Natural killer cell (primary cell): ENCODE measurements around the gene DENND5B. TPM values are rescaled to one million over a fixed set of nuclear protein-coding genes. Genes with fewer than 3 reads are reported as not detected.

Experiments
- ATAC-seq, 3 donors: fragments of 150-1000 bp in 2 of 3; fragments of 200-7000 bp in 1 of 3; cut with Tn5 transposase; 1 replicate in 1 of 3; 2 replicates in 2 of 3; pipeline ENCODE4 v1.10.0; 2021; ENCODE audit warnings: mild to moderate bottlenecking in 2 of 3, moderate library complexity in 2 of 3
- DNase-seq, 2 donors: peaks; one replicate each; pipeline versions ENCODE4 v3.0.0 to v3.0.0-alpha.2; 2013 to 2021; ENCODE audit warnings: mixed read lengths in 1 of 2
- H3K27ac ChIP-seq: one replicate; pipeline ENCODE4 v1.5.1; 2013; ENCODE audit warnings: mild to moderate bottlenecking, low read length
- H3K27me3 ChIP-seq: one replicate; pipeline ENCODE4 v1.6.1; 2013; ENCODE audit warnings: low read length; ENCODE audit not compliant: control insufficient read depth, insufficient read depth
- H3K36me3 ChIP-seq: one replicate; pipeline ENCODE4 v1.6.1; 2013; ENCODE audit warnings: low read length; ENCODE audit not compliant: control insufficient read depth, insufficient read depth
- H3K4me1 ChIP-seq: one replicate; pipeline ENCODE4 v1.6.1; 2013; ENCODE audit warnings: low read length; ENCODE audit not compliant: control insufficient read depth, insufficient read depth
- H3K4me3 ChIP-seq: one replicate; pipeline ENCODE4 v1.5.1; 2013; ENCODE audit warnings: low read length
- H3K9me3 ChIP-seq: one replicate; pipeline ENCODE4 v1.6.1; 2013; ENCODE audit warnings: low read length; ENCODE audit not compliant: control insufficient read depth, insufficient read depth
- H3K27ac Mint-ChIP-seq, 2 donors: one replicate each; pipeline ENCODE4 v1.8.0; 2022; ENCODE audit warnings: mild to moderate bottlenecking in 2 of 2, mixed read lengths in 2 of 2, moderate library complexity in 1 of 2
- H3K27me3 Mint-ChIP-seq, 2 donors: one replicate each; pipeline ENCODE4 v1.8.0; 2022; ENCODE audit warnings: low read depth in 2 of 2, mixed read lengths in 2 of 2
- H3K36me3 Mint-ChIP-seq: one replicate; pipeline ENCODE4 v1.8.0; 2022; ENCODE audit warnings: mixed read lengths
- H3K4me1 Mint-ChIP-seq, 2 donors: one replicate each; pipeline ENCODE4 v1.8.0; 2022; ENCODE audit warnings: mixed read lengths in 2 of 2
- H3K4me3 Mint-ChIP-seq: one replicate; pipeline ENCODE4 v1.8.0; 2022; ENCODE audit warnings: mild to moderate bottlenecking, moderate library complexity, mixed read lengths
- H3K9me3 Mint-ChIP-seq, 2 donors: one replicate each; pipeline ENCODE4 v1.8.0; 2022; ENCODE audit warnings: mixed read lengths in 2 of 2
- WGBS: methylation state at CpG from one replicate; pipeline ENCODE4 v1.1.7; 2013; ENCODE audit warnings: missing lambda C conversion rate; ENCODE audit not compliant: insufficient coverage; 5-methylcytosine and 5-hydroxymethylcytosine counted together
- intact Hi-C: fragments of 100-400 bp; cut with micrococcal nuclease; formaldehyde crosslinking; loops from one replicate; pipeline ENCODE4 v1.14.2; 2022
- total RNA-seq, 4 donors: library from RNA; stranded (reverse); fragments of 120-200 nt in 1 of 4; gene quantifications; one replicate each; pipeline versions ENCODE4 v1.2.3 to v1.2.4, GENCODE V29; 2013 to 2022
- TF ChIP-seq, protein P1 (sequence below): fragments of 200-600 bp; IDR thresholded peaks from one replicate; pipeline ENCODE4 v1.8.0; 2022; ENCODE audit warnings: antibody characterized with exemption

Gene DENND5B
- total RNA-seq, 3 donors from 2014 or later (not counting 1 experiment from before 2014, with no cell fraction given), result 0.52 to 2.4 (median 0.70) TPM

DNA sequence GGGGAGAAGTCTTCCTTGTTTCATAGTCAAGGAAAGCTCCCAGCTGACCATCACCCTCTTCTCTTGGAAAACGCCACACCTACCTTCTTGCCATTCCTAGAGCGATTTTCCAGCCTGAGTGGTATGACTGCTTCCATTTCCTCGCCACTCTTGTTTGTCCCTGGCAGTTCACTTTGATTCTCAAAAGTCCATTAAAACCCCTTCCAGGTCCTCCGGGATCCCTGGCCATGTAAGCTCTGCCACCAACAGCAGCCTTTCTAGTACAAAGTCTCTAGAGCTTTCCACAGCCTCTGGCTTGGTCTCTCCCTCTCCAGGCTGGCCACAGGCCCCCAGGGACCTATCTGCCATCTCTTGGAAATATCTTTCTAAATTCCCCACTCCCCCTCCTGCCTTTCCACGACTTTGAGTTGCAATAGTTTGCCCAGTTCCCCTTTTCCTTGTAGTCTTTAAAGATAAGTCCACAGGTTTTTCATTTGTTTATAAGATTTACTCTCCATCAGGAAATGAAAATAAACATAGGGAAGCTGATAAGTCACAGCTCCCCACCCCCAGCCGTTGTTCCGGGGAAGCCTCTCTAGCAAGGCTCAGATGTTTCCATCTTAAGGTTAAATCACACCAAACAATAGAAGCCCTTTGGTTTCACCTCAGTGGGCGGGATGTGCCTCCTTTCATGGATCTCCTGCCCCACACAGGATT is 222.1 kb downstream of the DENND5B start:
- H3K27ac ChIP-seq, result no peak overlapping the region
- H3K36me3 ChIP-seq, result no peaks in the 10 kb centered on the region
- no peak overlapping the region for H3K4me3 ChIP-seq
- H3K9me3 ChIP-seq, result no peaks in the 10 kb centered on the region
- TF ChIP-seq, protein P1, sequence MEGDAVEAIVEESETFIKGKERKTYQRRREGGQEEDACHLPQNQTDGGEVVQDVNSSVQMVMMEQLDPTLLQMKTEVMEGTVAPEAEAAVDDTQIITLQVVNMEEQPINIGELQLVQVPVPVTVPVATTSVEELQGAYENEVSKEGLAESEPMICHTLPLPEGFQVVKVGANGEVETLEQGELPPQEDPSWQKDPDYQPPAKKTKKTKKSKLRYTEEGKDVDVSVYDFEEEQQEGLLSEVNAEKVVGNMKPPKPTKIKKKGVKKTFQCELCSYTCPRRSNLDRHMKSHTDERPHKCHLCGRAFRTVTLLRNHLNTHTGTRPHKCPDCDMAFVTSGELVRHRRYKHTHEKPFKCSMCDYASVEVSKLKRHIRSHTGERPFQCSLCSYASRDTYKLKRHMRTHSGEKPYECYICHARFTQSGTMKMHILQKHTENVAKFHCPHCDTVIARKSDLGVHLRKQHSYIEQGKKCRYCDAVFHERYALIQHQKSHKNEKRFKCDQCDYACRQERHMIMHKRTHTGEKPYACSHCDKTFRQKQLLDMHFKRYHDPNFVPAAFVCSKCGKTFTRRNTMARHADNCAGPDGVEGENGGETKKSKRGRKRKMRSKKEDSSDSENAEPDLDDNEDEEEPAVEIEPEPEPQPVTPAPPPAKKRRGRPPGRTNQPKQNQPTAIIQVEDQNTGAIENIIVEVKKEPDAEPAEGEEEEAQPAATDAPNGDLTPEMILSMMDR, result no peak
- Mint-ChIP-seq H3K27me3 (peaks cover 6 to 9% of the 10 kb centered on the region in 2 donors), H3K4me1 (peaks cover 0 to 7% of the 10 kb centered on the region in 2 donors), H3K27ac (no peak overlapping the region), H3K36me3 (no peaks in the 10 kb centered on the region), H3K9me3 (no peaks in the 10 kb centered on the region), H3K4me3 (no peak overlapping the region)
- WGBS, result 66% methylated on average over 8 of the region's 8 CpGs
- no peaks in the 10 kb centered on the region for H3K27me3 ChIP-seq
- intact Hi-C loops, result no loop called here
- ATAC-seq (no peak), DNase-seq (no peak)
- peaks cover 4% of the 10 kb centered on the region for H3K4me1 ChIP-seq

DNA sequence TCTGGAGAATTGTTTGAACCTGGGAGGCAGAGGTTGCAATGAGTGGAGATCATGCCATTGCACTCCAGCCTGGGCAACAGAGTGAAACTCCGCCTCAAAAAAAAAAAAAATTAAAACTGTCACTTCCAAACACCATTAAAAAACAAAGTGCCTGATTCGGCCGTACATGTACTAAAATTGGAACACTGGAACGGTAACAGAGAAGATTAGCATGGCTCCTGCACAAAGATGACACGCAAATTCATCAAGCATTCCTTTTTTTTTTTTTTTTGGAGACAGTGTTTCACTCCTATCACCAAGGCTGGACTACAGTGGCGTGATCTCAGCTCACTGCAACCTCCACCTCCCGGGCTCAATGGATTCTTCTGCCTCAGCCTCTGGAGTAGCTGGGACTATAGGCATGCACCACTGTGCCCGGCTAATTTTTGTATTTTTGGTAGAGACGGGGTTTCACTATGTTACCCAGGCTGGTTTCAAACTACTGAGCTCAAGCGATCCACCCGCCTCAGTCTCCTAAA is 224.8 kb downstream of the DENND5B start:
- Mint-ChIP-seq H3K27ac (no peak overlapping the region), H3K9me3 (no peaks in the 10 kb centered on the region), H3K36me3 (no peaks in the 10 kb centered on the region), H3K27me3 (peaks cover 6 to 9% of the 10 kb centered on the region in 2 donors), H3K4me1 (peaks cover 20 to 27% of the 10 kb centered on the region in 2 donors), H3K4me3 (no peak overlapping the region)
- 96% methylated on average over 10 of the region's 11 CpGs for WGBS
- Histone ChIP-seq H3K27ac (no peak overlapping the region), H3K4me1 (peaks cover 25% of the 10 kb centered on the region), H3K4me3 (no peak overlapping the region), H3K36me3 (no peaks in the 10 kb centered on the region), H3K27me3 (no peaks in the 10 kb centered on the region), H3K9me3 (no peaks in the 10 kb centered on the region)
- ATAC-seq, result no peak
- no peak for DNase-seq
- TF ChIP-seq, protein P1, result no peak
- intact Hi-C loops, result no loop called here

DNA sequence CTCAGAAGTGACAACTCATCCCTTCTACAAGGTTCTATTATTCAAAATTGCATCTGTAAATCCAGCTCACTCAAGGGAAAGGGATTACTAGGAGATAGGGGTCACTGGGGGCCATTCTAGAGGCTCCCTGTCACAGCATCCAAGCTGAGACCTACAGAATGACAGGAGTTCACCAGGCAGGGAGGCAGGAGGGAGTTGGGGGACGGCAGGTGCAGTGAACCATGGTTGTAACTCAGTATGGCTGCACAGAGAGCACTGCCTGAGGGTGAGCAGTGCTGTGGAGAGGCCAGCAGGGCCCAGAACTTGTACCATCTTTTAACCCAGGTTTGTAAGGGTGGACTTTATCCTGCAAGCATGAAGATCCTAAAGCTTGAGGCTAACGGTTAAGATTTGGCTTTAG is 227.1 kb downstream of the DENND5B start:
- H3K4me1 ChIP-seq, result peaks cover 25% of the 10 kb centered on the region
- H3K4me3 ChIP-seq, result no peak overlapping the region
- DNase-seq, result no peak
- no peak for ATAC-seq
- H3K36me3 ChIP-seq, result no peaks in the 10 kb centered on the region
- no peaks in the 10 kb centered on the region for H3K9me3 ChIP-seq
- peak overlapping the region; percentile 65 for H3K27ac ChIP-seq
- Mint-ChIP-seq H3K27ac (peak overlapping the region; percentile 88 to 89), H3K36me3 (no peaks in the 10 kb centered on the region), H3K9me3 (no peaks in the 10 kb centered on the region), H3K27me3 (peaks cover under 1 to 4% of the 10 kb centered on the region in 2 donors), H3K4me1 (peaks cover 20 to 27% of the 10 kb centered on the region in 2 donors), H3K4me3 (peak overlapping the region; percentile 35)
- TF ChIP-seq, protein P1, result no peak
- intact Hi-C loops, result loop anchor here (2.0 kb wide), 1 partner anchor 91 kb away; no protein-coding TSS in a partner anchor
- H3K27me3 ChIP-seq, result no peaks in the 10 kb centered on the region
- 89% methylated on average over 2 of the region's 2 CpGs for WGBS
